ENCODE results near the gene ACER2. TPM values are rescaled to one million over a fixed set of nuclear protein-coding genes. Genes with fewer than 3 reads are reported as not detected.
"Not testable (repeated sequence)": the region's sequence is repeated elsewhere in the genome, so short reads cannot be mapped to it uniquely, and the experiment has no call there.

The ACER2 gene
- total RNA-seq, 1 experiment from 2014 or later: 1.1 TPM

DNA sequence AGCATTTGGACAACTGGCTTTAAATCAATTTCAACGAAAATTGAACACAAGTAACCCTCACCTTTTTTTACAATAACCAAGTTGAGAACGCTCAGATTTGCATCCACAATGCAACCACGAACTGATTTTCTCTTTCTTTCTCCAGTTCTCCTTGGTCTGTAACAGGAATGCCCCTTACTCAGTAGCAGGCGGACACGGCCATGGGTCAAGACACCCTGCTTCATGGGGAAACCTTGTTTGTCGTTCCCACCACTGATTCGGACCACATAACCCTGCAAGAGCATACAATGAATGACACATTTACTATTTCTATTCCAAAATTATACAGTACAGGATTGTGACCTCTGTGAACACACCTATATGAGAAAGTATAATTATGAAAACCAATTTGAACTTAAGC is 30.2 kb upstream of the ACER2 start:
- Histone ChIP-seq H3K9me2 (replicated peaks; ENCODE audit: insufficient read depth, low read length) (no peaks in the 10 kb centered on the region), H3K4me1 (ENCODE audit: low read length) (peaks cover 27% of the 10 kb centered on the region), H4K20me1 (ENCODE audit: insufficient read depth, low read depth, low read length) (peaks cover 16% of the 10 kb centered on the region; the same call in 1 of the 2 replicates), H3K27me3 (ENCODE audit: low read length) (no peaks in the 10 kb centered on the region), H3K9ac (ENCODE audit: low read length) (peak overlapping the region; percentile 94), H3K36me3 (ENCODE audit: insufficient read depth, low read length) (peaks cover 59% of the 10 kb centered on the region), H2AFZ (ENCODE audit: low read length) (no peak overlapping the region), H3K79me2 (ENCODE audit: low read length) (peaks cover 26% of the 10 kb centered on the region), H3K4me2 (ENCODE audit: low read depth, low read length, poor library complexity, severe bottlenecking) (peak overlapping the region; percentile 92), H3K9me3 (ENCODE audit: low read length) (no peaks in the 10 kb centered on the region), H3K27ac (ENCODE audit: low read length) (peak overlapping the region; percentile 88), H3K4me3 (ENCODE audit: low read length) (peak overlapping the region; percentile 90)
- DNase-seq: no peak

DNA sequence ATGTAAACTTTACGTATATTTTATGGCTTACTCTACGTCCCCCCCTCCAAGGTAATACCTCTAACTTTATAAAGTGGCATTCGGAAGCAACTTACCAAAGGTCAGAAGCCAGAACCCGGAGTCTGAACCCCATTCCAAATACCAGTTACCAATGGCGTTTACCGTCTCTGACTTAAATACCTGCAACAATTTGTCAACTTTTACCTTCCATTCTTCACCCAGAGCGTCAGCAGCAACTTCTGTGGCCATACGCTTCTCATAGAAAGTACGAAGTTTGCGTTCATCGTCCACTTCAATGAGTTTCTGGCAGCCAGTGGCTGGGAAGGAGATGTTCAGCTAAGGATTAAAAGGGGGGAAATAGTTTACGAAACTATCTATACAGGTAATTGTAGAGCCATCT is 29.5 kb upstream of the ACER2 start:
- peak overlapping the region; percentile 90 for H3K4me3 ChIP-seq (ENCODE audit: low read length)
- no peaks in the 10 kb centered on the region for H3K27me3 ChIP-seq (ENCODE audit: low read length)
- H3K9me3 ChIP-seq (ENCODE audit: low read length): no peaks in the 10 kb centered on the region
- peak overlapping the region; percentile 88 for H3K27ac ChIP-seq (ENCODE audit: low read length)
- H3K9me2 ChIP-seq (replicated peaks; ENCODE audit: insufficient read depth, low read length): no peaks in the 10 kb centered on the region
- H3K9ac ChIP-seq (ENCODE audit: low read length): peak overlapping the region; percentile 94
- H3K4me1 ChIP-seq (ENCODE audit: low read length): peaks cover 27% of the 10 kb centered on the region
- H3K4me2 ChIP-seq (ENCODE audit: low read depth, low read length, poor library complexity, severe bottlenecking): peak overlapping the region; percentile 92
- peaks cover 16% of the 10 kb centered on the region; the same call in 1 of the 2 replicates for H4K20me1 ChIP-seq (ENCODE audit: insufficient read depth, low read depth, low read length)
- peak; percentile 55 for DNase-seq
- peaks cover 52% of the 10 kb centered on the region for H3K36me3 ChIP-seq (ENCODE audit: insufficient read depth, low read length)
- H2AFZ ChIP-seq (ENCODE audit: low read length): no peak overlapping the region
- peaks cover 26% of the 10 kb centered on the region for H3K79me2 ChIP-seq (ENCODE audit: low read length)

GRCh38 chr9:19379697-19380046 is 29.1 kb upstream of the ACER2 start:
- Histone ChIP-seq H3K79me2 (ENCODE audit: low read length) (peaks cover 26% of the 10 kb centered on the region), H2AFZ (ENCODE audit: low read length) (no peak overlapping the region), H3K9ac (ENCODE audit: low read length) (peak overlapping the region; percentile 94), H3K9me3 (ENCODE audit: low read length) (no peaks in the 10 kb centered on the region), H3K4me3 (ENCODE audit: low read length) (peak overlapping the region; percentile 90), H4K20me1 (ENCODE audit: insufficient read depth, low read depth, low read length) (peaks cover 16% of the 10 kb centered on the region; the same call in 1 of the 2 replicates), H3K27ac (ENCODE audit: low read length) (peak overlapping the region; percentile 88), H3K9me2 (replicated peaks; ENCODE audit: insufficient read depth, low read length) (no peaks in the 10 kb centered on the region), H3K27me3 (ENCODE audit: low read length) (no peaks in the 10 kb centered on the region), H3K4me2 (ENCODE audit: low read depth, low read length, poor library complexity, severe bottlenecking) (peak overlapping the region; percentile 92), H3K4me1 (ENCODE audit: low read length) (peaks cover 27% of the 10 kb centered on the region), H3K36me3 (ENCODE audit: insufficient read depth, low read length) (peaks cover 48% of the 10 kb centered on the region)
- DNase-seq: no peak

DNA sequence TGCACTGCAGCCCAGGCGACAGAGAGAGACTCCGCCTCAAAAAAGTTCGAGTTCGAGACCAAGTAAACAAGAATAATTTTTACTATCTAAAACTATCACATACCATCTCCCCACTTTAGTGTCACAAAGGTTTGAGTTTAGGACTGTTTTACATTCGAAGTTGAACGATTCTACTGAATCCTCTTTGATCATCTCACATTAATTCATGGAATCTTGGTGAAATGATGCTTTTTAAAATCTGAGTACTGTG is 28.1 kb upstream of the ACER2 start:
- peaks cover 26% of the 10 kb centered on the region for H3K79me2 ChIP-seq (ENCODE audit: low read length)
- peak overlapping the region; percentile 94 for H3K9ac ChIP-seq (ENCODE audit: low read length)
- peak overlapping the region; percentile 92 for H3K4me2 ChIP-seq (ENCODE audit: low read depth, low read length, poor library complexity, severe bottlenecking)
- no peaks in the 10 kb centered on the region for H3K27me3 ChIP-seq (ENCODE audit: low read length)
- no peaks in the 10 kb centered on the region for H3K9me3 ChIP-seq (ENCODE audit: low read length)
- peak overlapping the region; percentile 88; the same call in 1 of the 2 replicates for H3K27ac ChIP-seq (ENCODE audit: low read length)
- H3K36me3 ChIP-seq (ENCODE audit: insufficient read depth, low read length): peaks cover 39% of the 10 kb centered on the region
- H2AFZ ChIP-seq (ENCODE audit: low read length): no peak overlapping the region
- H3K9me2 ChIP-seq (replicated peaks; ENCODE audit: insufficient read depth, low read length): no peaks in the 10 kb centered on the region
- peaks cover 27% of the 10 kb centered on the region for H3K4me1 ChIP-seq (ENCODE audit: low read length)
- no peak for DNase-seq
- H4K20me1 ChIP-seq (ENCODE audit: insufficient read depth, low read depth, low read length): peaks cover 16% of the 10 kb centered on the region; the same call in 1 of the 2 replicates
- H3K4me3 ChIP-seq (ENCODE audit: low read length): peak overlapping the region; percentile 90

DNA sequence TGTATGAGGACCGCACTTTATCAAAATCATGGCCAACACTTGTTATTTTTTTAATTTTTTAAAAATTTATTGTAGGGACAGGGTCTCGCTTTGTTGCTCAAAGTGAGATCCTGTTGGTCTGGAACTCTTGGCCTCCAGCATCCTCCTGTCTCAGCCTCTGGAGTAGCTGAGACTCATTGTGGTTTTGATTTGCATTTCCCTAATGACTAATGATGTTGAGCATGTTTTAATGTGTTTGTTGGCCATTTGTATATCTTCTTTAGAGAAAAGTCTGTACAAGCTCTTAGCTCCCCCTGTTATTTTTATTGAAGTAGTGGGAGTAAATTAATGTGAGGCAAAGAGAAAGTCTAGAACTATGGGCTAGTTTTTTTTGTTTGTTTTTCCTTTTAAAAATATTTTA is 27.2 kb upstream of the ACER2 start:
- no peaks in the 10 kb centered on the region for H3K27me3 ChIP-seq (ENCODE audit: low read length)
- DNase-seq: no peak
- H2AFZ ChIP-seq (ENCODE audit: low read length): no peak overlapping the region
- H3K27ac ChIP-seq (ENCODE audit: low read length): no peak overlapping the region
- H4K20me1 ChIP-seq (ENCODE audit: insufficient read depth, low read depth, low read length): peaks cover 16% of the 10 kb centered on the region; the same call in 1 of the 2 replicates
- peaks cover 30% of the 10 kb centered on the region for H3K36me3 ChIP-seq (ENCODE audit: insufficient read depth, low read length)
- H3K9me3 ChIP-seq (ENCODE audit: low read length): no peaks in the 10 kb centered on the region
- peak overlapping the region; percentile 92 for H3K4me2 ChIP-seq (ENCODE audit: low read depth, low read length, poor library complexity, severe bottlenecking)
- H3K4me3 ChIP-seq (ENCODE audit: low read length): no peak overlapping the region
- peaks cover 26% of the 10 kb centered on the region for H3K79me2 ChIP-seq (ENCODE audit: low read length)
- H3K9me2 ChIP-seq (replicated peaks; ENCODE audit: insufficient read depth, low read length): no peaks in the 10 kb centered on the region
- H3K4me1 ChIP-seq (ENCODE audit: low read length): peaks cover 27% of the 10 kb centered on the region
- no peak overlapping the region for H3K9ac ChIP-seq (ENCODE audit: low read length)

- not testable (repeated sequence) for H3K9ac ChIP-seq (ENCODE audit: low read length); DNase-seq; H3K36me3 ChIP-seq (ENCODE audit: insufficient read depth, low read length)
Measured at GRCh38 chr9:19385212-19385611, 23.6 kb upstream of the ACER2 start.

GRCh38 chr9:19385786-19386501 is 22.9 kb upstream of the ACER2 start:
- H3K36me3 ChIP-seq (ENCODE audit: insufficient read depth, low read length): no peaks in the 10 kb centered on the region
- H4K20me1 ChIP-seq (ENCODE audit: insufficient read depth, low read depth, low read length): no peaks in the 10 kb centered on the region
- DNase-seq: no peak
- H3K9me2 ChIP-seq (replicated peaks; ENCODE audit: insufficient read depth, low read length): no peaks in the 10 kb centered on the region
- no peak overlapping the region for H3K9ac ChIP-seq (ENCODE audit: low read length)
- H3K4me2 ChIP-seq (ENCODE audit: low read depth, low read length, poor library complexity, severe bottlenecking): no peak overlapping the region
- no peak overlapping the region for H3K4me3 ChIP-seq (ENCODE audit: low read length)
- no peaks in the 10 kb centered on the region for H3K27me3 ChIP-seq (ENCODE audit: low read length)
- H3K9me3 ChIP-seq (ENCODE audit: low read length): no peaks in the 10 kb centered on the region
- H3K27ac ChIP-seq (ENCODE audit: low read length): no peak overlapping the region
- H2AFZ ChIP-seq (ENCODE audit: low read length): no peak overlapping the region
- H3K4me1 ChIP-seq (ENCODE audit: low read length): peaks cover 6% of the 10 kb centered on the region
- no peaks in the 10 kb centered on the region; the same call in 1 of the 2 replicates for H3K79me2 ChIP-seq (ENCODE audit: low read length)

More at GRCh38 chr9:19385212-19385611, 23.6 kb upstream of the ACER2 start:
- H3K4me2 ChIP-seq (ENCODE audit: low read depth, low read length, poor library complexity, severe bottlenecking); H3K4me1 ChIP-seq (ENCODE audit: low read length); H3K4me3 ChIP-seq (ENCODE audit: low read length); H3K9me2 ChIP-seq (replicated peaks; ENCODE audit: insufficient read depth, low read length); H3K27ac ChIP-seq (ENCODE audit: low read length); H2AFZ ChIP-seq (ENCODE audit: low read length); H4K20me1 ChIP-seq (ENCODE audit: insufficient read depth, low read depth, low read length); H3K27me3 ChIP-seq (ENCODE audit: low read length); H3K79me2 ChIP-seq (ENCODE audit: low read length); H3K9me3 ChIP-seq (ENCODE audit: low read length): not testable (repeated sequence)

GRCh38 chr9:19386502-19387044 is 22.2 kb upstream of the ACER2 start:
- Histone ChIP-seq H3K79me2 (ENCODE audit: low read length) (no peaks in the 10 kb centered on the region), H4K20me1 (ENCODE audit: insufficient read depth, low read depth, low read length) (no peaks in the 10 kb centered on the region), H2AFZ (ENCODE audit: low read length) (no peak overlapping the region), H3K27ac (ENCODE audit: low read length) (no peak overlapping the region), H3K36me3 (ENCODE audit: insufficient read depth, low read length) (no peaks in the 10 kb centered on the region), H3K9ac (ENCODE audit: low read length) (no peak overlapping the region), H3K4me1 (ENCODE audit: low read length) (no peaks in the 10 kb centered on the region; the same call in 1 of the 2 replicates), H3K9me3 (ENCODE audit: low read length) (no peaks in the 10 kb centered on the region), H3K4me3 (ENCODE audit: low read length) (no peak overlapping the region), H3K9me2 (replicated peaks; ENCODE audit: insufficient read depth, low read length) (no peaks in the 10 kb centered on the region), H3K27me3 (ENCODE audit: low read length) (no peaks in the 10 kb centered on the region), H3K4me2 (ENCODE audit: low read depth, low read length, poor library complexity, severe bottlenecking) (no peak overlapping the region)
- DNase-seq: no peak

Data from Karpas-422 (cell line).